Measurements from ENCODE around the gene ABCC12. TPM values are rescaled to one million over a fixed set of nuclear protein-coding genes. Genes with fewer than 3 reads are reported as not detected.

ABCC12 gene
- total RNA-seq, 2 experiments from 2014 or later: not detected

GRCh38 chr16:48115299-48115698 is 40.5 kb downstream of the ABCC12 start:
- H3K9me3 Mint-ChIP-seq: no peaks in the 10 kb centered on the region
- POLR2A ChIA-PET: no interaction called here
- H3K27me3 Mint-ChIP-seq: peaks cover 2% of the 10 kb centered on the region
- no peaks in the 10 kb centered on the region for H3K36me3 Mint-ChIP-seq
- ATAC-seq (ENCODE audit: low read depth): no peak
- no peak overlapping the region for H3K27ac Mint-ChIP-seq
- no peak overlapping the region for H3K4me3 Mint-ChIP-seq
- no peak for DNase-seq
- no peaks in the 10 kb centered on the region for H3K4me1 Mint-ChIP-seq

GRCh38 chr16:48114410-48114809 is 41.4 kb downstream of the ABCC12 start:
- H3K4me3 Mint-ChIP-seq: no peak overlapping the region
- no peaks in the 10 kb centered on the region for H3K9me3 Mint-ChIP-seq
- ATAC-seq (ENCODE audit: low read depth): no peak

GRCh38 chr16:48113471-48113870 is 42.3 kb downstream of the ABCC12 start:
- peaks cover 2% of the 10 kb centered on the region for H3K27me3 Mint-ChIP-seq
- H3K4me3 Mint-ChIP-seq: no peak overlapping the region
- no peak for DNase-seq
- no peak overlapping the region for H3K27ac Mint-ChIP-seq
- POLR2A ChIA-PET: no interaction called here
- H3K36me3 Mint-ChIP-seq: no peaks in the 10 kb centered on the region
- no peak for ATAC-seq (ENCODE audit: low read depth)
- H3K4me1 Mint-ChIP-seq: no peaks in the 10 kb centered on the region
- H3K9me3 Mint-ChIP-seq: no peaks in the 10 kb centered on the region

More at GRCh38 chr16:48114410-48114809, 41.4 kb downstream of the ABCC12 start:
- H3K27me3 Mint-ChIP-seq: peaks cover 2% of the 10 kb centered on the region
- no peaks in the 10 kb centered on the region for H3K4me1 Mint-ChIP-seq
- no peaks in the 10 kb centered on the region for H3K36me3 Mint-ChIP-seq
- POLR2A ChIA-PET: no interaction called here
- DNase-seq: no peak
- H3K27ac Mint-ChIP-seq: no peak overlapping the region

- H3K9me3 Mint-ChIP-seq: no peaks in the 10 kb centered on the region
Measured at GRCh38 chr16:48113001-48113400, 42.8 kb downstream of the ABCC12 start.

GRCh38 chr16:48112600-48112999 is 43.2 kb downstream of the ABCC12 start:
- DNase-seq (no peak), ATAC-seq (ENCODE audit: low read depth) (no peak)
- Mint-ChIP-seq H3K27ac (no peak overlapping the region), H3K36me3 (no peaks in the 10 kb centered on the region), H3K4me3 (no peak overlapping the region), H3K27me3 (peaks cover 2% of the 10 kb centered on the region), H3K9me3 (no peaks in the 10 kb centered on the region), H3K4me1 (no peaks in the 10 kb centered on the region)
- POLR2A ChIA-PET: no interaction called here

More at GRCh38 chr16:48113001-48113400, 42.8 kb downstream of the ABCC12 start:
- Mint-ChIP-seq H3K4me3 (no peak overlapping the region), H3K36me3 (no peaks in the 10 kb centered on the region), H3K4me1 (no peaks in the 10 kb centered on the region), H3K27ac (no peak overlapping the region), H3K27me3 (peaks cover 2% of the 10 kb centered on the region)
- DNase-seq: no peak
- no peak for ATAC-seq (ENCODE audit: low read depth)
- POLR2A ChIA-PET: no interaction called here

- ATAC-seq (ENCODE audit: low read depth): no peak
- Mint-ChIP-seq H3K4me1 (no peaks in the 10 kb centered on the region), H3K27me3 (peaks cover 2% of the 10 kb centered on the region), H3K9me3 (no peaks in the 10 kb centered on the region), H3K36me3 (no peaks in the 10 kb centered on the region), H3K4me3 (no peak overlapping the region), H3K27ac (no peak overlapping the region)
- POLR2A ChIA-PET: no interaction called here
- no peak for DNase-seq
Measured at GRCh38 chr16:48110982-48111381, 44.8 kb downstream of the ABCC12 start.

GRCh38 chr16:48110000-48110399 is 45.8 kb downstream of the ABCC12 start:
- POLR2A ChIA-PET: no interaction called here
- H3K36me3 Mint-ChIP-seq: no peaks in the 10 kb centered on the region
- no peak for ATAC-seq (ENCODE audit: low read depth)
- H3K27me3 Mint-ChIP-seq: peaks cover 2% of the 10 kb centered on the region
- no peak overlapping the region for H3K27ac Mint-ChIP-seq
- no peaks in the 10 kb centered on the region for H3K9me3 Mint-ChIP-seq
- no peaks in the 10 kb centered on the region for H3K4me1 Mint-ChIP-seq
- no peak for DNase-seq
- no peak overlapping the region for H3K4me3 Mint-ChIP-seq

- DNase-seq: no peak
- POLR2A ChIA-PET: no interaction called here
- Mint-ChIP-seq H3K4me3 (no peak overlapping the region), H3K27me3 (peaks cover 2% of the 10 kb centered on the region), H3K36me3 (no peaks in the 10 kb centered on the region), H3K27ac (no peak overlapping the region), H3K9me3 (no peaks in the 10 kb centered on the region), H3K4me1 (no peaks in the 10 kb centered on the region)
- no peak for ATAC-seq (ENCODE audit: low read depth)
Measured at GRCh38 chr16:48109475-48109874, 46.3 kb downstream of the ABCC12 start.

- Mint-ChIP-seq H3K27me3 (peaks cover 5% of the 10 kb centered on the region), H3K9me3 (no peaks in the 10 kb centered on the region), H3K4me3 (no peak overlapping the region), H3K4me1 (no peaks in the 10 kb centered on the region), H3K36me3 (no peaks in the 10 kb centered on the region), H3K27ac (no peak overlapping the region)
- POLR2A ChIA-PET: no interaction called here
- ATAC-seq (ENCODE audit: low read depth) (no peak), DNase-seq (no peak)
Measured at GRCh38 chr16:48106446-48106845, 49.3 kb downstream of the ABCC12 start.

Other genes with a start within 250 kb of the ABCC12 start
- 10 to 100 TPM; 66.3 to 70.0 TPM for gene LONP2, start 88.3 kb upstream of the ABCC12 start, total RNA-seq
- under 1 TPM in 1 of 2 experiments, not detected in 1; 0.09 TPM for gene ABCC11, start 91.5 kb upstream of the ABCC12 start, total RNA-seq
- 10 to 100 TPM; 15.9 to 16.5 TPM for gene SIAH1, start 229.4 kb upstream of the ABCC12 start, total RNA-seq

Data from activated naive CD8-positive, alpha-beta T cell treated with anti-CD3 and anti-CD28 coated beads, Interleukin-2, amount 10 ng/mL, durations not matched to agents 7 days and 5 days (primary cell).